AG09319 (cell line): Measurements from ENCODE around the gene NUP133.

Experiments used
- DNase-seq: peaks from one replicate; pipeline ENCODE4 v3.0.0-alpha.2; 2010; ENCODE audit warnings: low read depth; ENCODE audit errors: extremely low read depth
- TF ChIP-seq, protein P1 (sequence below): IDR thresholded peaks from 2 replicates; pipeline ENCODE4 v1.5.1; 2011; ENCODE audit warnings: low read depth, mild to moderate bottlenecking, inconsistent platforms, low read length, moderate library complexity

NUP133 gene

DNA sequence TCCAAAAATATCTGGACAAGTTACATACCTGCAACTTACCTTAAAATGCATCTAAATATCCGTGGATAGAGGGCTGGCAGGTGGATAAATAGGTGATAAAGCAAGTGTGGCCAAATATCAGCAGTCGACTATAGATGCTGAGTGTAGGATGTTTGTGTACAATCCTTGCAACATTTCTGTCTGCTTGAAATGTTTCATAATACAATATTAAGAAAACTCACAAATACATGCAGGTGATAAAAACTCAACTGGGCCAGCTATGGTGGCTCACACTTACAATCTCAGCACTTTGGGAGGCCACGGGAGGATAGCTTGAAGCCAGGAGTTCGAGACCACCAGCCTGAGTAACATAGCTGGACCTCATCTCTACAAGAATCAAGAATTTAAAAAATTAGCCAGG is 115.2 kb downstream of the NUP133 start:
- DNase-seq = no peak
- TF ChIP-seq, protein P1, sequence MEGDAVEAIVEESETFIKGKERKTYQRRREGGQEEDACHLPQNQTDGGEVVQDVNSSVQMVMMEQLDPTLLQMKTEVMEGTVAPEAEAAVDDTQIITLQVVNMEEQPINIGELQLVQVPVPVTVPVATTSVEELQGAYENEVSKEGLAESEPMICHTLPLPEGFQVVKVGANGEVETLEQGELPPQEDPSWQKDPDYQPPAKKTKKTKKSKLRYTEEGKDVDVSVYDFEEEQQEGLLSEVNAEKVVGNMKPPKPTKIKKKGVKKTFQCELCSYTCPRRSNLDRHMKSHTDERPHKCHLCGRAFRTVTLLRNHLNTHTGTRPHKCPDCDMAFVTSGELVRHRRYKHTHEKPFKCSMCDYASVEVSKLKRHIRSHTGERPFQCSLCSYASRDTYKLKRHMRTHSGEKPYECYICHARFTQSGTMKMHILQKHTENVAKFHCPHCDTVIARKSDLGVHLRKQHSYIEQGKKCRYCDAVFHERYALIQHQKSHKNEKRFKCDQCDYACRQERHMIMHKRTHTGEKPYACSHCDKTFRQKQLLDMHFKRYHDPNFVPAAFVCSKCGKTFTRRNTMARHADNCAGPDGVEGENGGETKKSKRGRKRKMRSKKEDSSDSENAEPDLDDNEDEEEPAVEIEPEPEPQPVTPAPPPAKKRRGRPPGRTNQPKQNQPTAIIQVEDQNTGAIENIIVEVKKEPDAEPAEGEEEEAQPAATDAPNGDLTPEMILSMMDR = no peak
